ENCODE results near the gene MN1.

MN1 gene

DNA sequence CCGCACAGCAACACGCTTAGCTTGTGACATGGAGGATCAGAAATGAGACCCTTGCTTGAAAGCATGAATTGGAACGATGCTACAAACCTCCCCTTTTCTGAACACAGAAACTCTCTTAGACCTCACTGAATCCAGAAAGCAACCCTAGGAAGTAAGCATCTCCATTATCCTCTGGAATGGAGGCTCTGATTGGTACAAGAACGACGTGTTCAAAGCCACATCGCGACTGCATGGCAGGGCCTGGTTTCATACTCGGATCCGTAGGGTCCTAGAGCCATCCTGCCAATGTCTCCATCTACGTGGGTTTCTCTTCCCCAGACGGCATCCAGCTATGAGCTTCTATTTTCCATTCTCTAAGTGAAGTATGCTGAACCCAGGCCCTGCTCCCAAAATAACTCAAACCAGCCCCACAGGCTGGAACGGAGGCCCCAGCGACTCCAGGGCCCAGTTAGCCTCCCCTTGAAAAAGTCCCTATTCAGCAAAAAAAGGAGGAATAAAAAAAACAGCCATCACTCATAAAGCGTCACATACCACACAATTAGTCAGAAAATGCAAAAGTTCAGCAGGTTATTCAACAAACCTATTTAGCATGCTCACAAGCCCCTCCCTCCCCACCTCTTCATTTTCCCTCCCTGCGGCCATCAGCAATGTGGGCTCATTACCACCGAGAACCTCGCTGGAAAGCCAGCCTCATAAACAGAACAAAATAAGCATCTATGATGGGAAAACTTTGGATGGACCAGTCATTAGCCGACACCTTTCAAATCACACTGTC lies 7.1 kb upstream of the MN1 start:
- H3K27ac ChIP-seq (ENCODE audit: low read depth, low read length), result no peak overlapping the region
- H2BK15ac ChIP-seq (replicated peaks; ENCODE audit: low read depth), result no peak overlapping the region
- H2BK120ac ChIP-seq (ENCODE audit: low read depth, low read length), result no peak overlapping the region
- no peaks in the 10 kb centered on the region for H3K27me3 ChIP-seq (ENCODE audit: insufficient read depth, low read length, poor library complexity)
- peaks cover 16% of the 10 kb centered on the region for H3K4me1 ChIP-seq (ENCODE audit: control insufficient read depth, low read depth, low read length)
- no peak overlapping the region for H3K4me2 ChIP-seq (ENCODE audit: low read length)
- no peaks in the 10 kb centered on the region for H3K36me3 ChIP-seq (ENCODE audit: control insufficient read depth, insufficient read depth, low read length)
- H3K4me3 ChIP-seq (ENCODE audit: low read length), result no peak overlapping the region
- no peak for DNase-seq
- H3K23ac ChIP-seq (ENCODE audit: low read length), result no peak overlapping the region
- H3K4ac ChIP-seq (ENCODE audit: low read depth, low read length), result no peak overlapping the region
- H3K56ac ChIP-seq (ENCODE audit: low read length), result no peak overlapping the region
- no peak overlapping the region for H3K18ac ChIP-seq (ENCODE audit: low read length)
- no CpG with 5 or more reads among the region's 18 CpGs for WGBS (ENCODE audit: extremely low coverage, insufficient coverage, low lambda C conversion rate)
- no peak overlapping the region for H4K8ac ChIP-seq (ENCODE audit: low read depth, low read length)
- no peak overlapping the region for H4K5ac ChIP-seq (ENCODE audit: low read length)
- H2BK5ac ChIP-seq (ENCODE audit: low read length), result no peak overlapping the region
- no peaks in the 10 kb centered on the region for H3K79me2 ChIP-seq (ENCODE audit: control insufficient read depth, insufficient read depth, low read length)
- H3K9ac ChIP-seq (ENCODE audit: low read length), result no peak overlapping the region
- no peaks in the 10 kb centered on the region for H3K79me1 ChIP-seq (ENCODE audit: low read length)
- H2AK5ac ChIP-seq (ENCODE audit: low read length), result no peak overlapping the region

DNA sequence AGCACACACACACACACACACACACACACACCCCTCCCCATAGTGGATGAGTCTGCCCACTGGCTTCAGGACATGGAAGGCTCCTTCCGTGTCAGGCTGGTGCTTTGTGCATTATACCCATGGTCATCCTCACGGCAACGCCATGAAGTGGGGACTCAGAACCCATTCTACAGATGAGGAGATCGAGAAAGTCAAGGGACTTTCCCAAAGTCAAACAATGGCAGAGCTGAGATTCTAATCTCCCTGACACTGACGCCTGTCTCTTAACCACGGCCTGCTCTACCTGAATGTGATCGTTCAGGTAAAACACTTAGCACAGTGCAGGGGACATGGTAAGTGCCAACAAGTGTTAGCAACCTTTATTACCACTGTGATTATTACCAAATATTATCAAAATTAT lies 4.3 kb upstream of the MN1 start:
- H3K23ac ChIP-seq (ENCODE audit: low read length), result no peak overlapping the region
- H3K79me2 ChIP-seq (ENCODE audit: control insufficient read depth, insufficient read depth, low read length), result no peaks in the 10 kb centered on the region
- peaks cover 12% of the 10 kb centered on the region for H3K4me1 ChIP-seq (ENCODE audit: control insufficient read depth, low read depth, low read length)
- no peak overlapping the region for H3K9ac ChIP-seq (ENCODE audit: low read length)
- no CpG with 5 or more reads among the region's 7 CpGs for WGBS (ENCODE audit: extremely low coverage, insufficient coverage, low lambda C conversion rate)
- H3K27ac ChIP-seq (ENCODE audit: low read depth, low read length), result no peak overlapping the region
- no peak overlapping the region for H3K4me2 ChIP-seq (ENCODE audit: low read length)
- no peak overlapping the region for H4K5ac ChIP-seq (ENCODE audit: low read length)
- H2AK5ac ChIP-seq (ENCODE audit: low read length), result no peak overlapping the region
- H3K18ac ChIP-seq (ENCODE audit: low read length), result no peak overlapping the region
- peaks cover 2% of the 10 kb centered on the region for H3K27me3 ChIP-seq (ENCODE audit: insufficient read depth, low read length, poor library complexity)
- no peak overlapping the region for H2BK5ac ChIP-seq (ENCODE audit: low read length)
- H2BK120ac ChIP-seq (ENCODE audit: low read depth, low read length), result no peak overlapping the region
- no peaks in the 10 kb centered on the region for H3K79me1 ChIP-seq (ENCODE audit: low read length)
- no peak overlapping the region for H4K8ac ChIP-seq (ENCODE audit: low read depth, low read length)
- H3K4me3 ChIP-seq (ENCODE audit: low read length), result no peak overlapping the region
- H2BK15ac ChIP-seq (replicated peaks; ENCODE audit: low read depth), result no peak overlapping the region
- DNase-seq, result no peak
- no peak overlapping the region for H3K56ac ChIP-seq (ENCODE audit: low read length)
- H3K36me3 ChIP-seq (ENCODE audit: control insufficient read depth, insufficient read depth, low read length), result no peaks in the 10 kb centered on the region
- H3K4ac ChIP-seq (ENCODE audit: low read depth, low read length), result no peak overlapping the region

DNA sequence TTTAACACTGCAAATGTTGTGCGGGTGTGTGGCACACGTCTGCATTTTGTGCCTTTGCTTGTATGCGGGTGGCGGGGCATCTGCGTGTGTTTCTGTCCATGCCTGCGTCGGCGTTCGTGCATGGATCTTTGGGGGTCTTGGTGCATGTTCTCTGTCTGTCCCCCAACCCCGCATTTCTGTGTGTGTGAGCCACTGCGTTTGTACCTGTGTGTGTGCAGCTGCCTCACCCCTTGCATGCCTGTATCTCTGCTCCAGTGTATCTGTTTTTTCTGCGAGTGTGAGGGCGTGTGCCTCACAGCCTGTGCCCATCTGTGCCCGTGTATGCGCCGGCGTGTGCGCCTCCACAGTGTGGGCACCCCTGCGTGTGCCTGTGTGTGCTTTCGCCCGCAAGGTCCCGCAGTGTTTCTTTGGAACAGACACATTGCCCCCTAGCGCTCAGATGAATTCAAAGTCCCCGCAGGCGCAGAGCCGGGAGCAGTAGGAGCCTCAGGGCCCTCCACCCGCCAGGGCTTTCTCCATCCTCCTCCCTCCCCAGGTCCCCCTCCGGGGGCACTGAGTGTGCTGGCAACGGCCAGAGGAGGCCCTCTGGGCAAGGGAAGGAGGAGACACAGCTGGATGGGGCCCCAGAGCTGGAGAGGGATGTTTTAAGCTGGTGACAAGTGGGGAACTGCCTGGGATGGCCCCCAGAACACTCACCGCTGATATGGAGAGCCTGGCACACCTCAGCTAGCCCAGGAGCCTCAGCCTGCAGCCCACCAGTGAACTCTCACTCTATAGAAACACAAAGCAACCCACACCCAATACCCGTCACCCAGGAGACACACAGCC lies 3.1 kb upstream of the MN1 start:
- Histone ChIP-seq H3K27me3 (ENCODE audit: insufficient read depth, low read length, poor library complexity) (peaks cover 10% of the 10 kb centered on the region), H3K27ac (ENCODE audit: low read depth, low read length) (no peak overlapping the region), H4K8ac (ENCODE audit: low read depth, low read length) (no peak overlapping the region), H3K18ac (ENCODE audit: low read length) (no peak overlapping the region), H3K4ac (ENCODE audit: low read depth, low read length) (no peak overlapping the region), H3K9ac (ENCODE audit: low read length) (peak overlapping the region; percentile 13), H2BK120ac (ENCODE audit: low read depth, low read length) (no peak overlapping the region), H3K4me3 (ENCODE audit: low read length) (no peak overlapping the region), H3K23ac (ENCODE audit: low read length) (peak overlapping the region; percentile 68), H2BK15ac (replicated peaks; ENCODE audit: low read depth) (no peak overlapping the region), H3K79me2 (ENCODE audit: control insufficient read depth, insufficient read depth, low read length) (no peaks in the 10 kb centered on the region), H3K56ac (ENCODE audit: low read length) (peak overlapping the region; percentile 40), H3K4me1 (ENCODE audit: control insufficient read depth, low read depth, low read length) (peaks cover 9% of the 10 kb centered on the region), H3K79me1 (ENCODE audit: low read length) (no peaks in the 10 kb centered on the region), H2AK5ac (ENCODE audit: low read length) (peak overlapping the region; percentile 94), H4K5ac (ENCODE audit: low read length) (no peak overlapping the region), H3K4me2 (ENCODE audit: low read length) (peak overlapping the region; percentile 25), H3K36me3 (ENCODE audit: control insufficient read depth, insufficient read depth, low read length) (no peaks in the 10 kb centered on the region), H2BK5ac (ENCODE audit: low read length) (no peak overlapping the region)
- WGBS (ENCODE audit: extremely low coverage, insufficient coverage, low lambda C conversion rate), result no CpG with 5 or more reads among the region's 31 CpGs
- DNase-seq, result peak; percentile 72

DNA sequence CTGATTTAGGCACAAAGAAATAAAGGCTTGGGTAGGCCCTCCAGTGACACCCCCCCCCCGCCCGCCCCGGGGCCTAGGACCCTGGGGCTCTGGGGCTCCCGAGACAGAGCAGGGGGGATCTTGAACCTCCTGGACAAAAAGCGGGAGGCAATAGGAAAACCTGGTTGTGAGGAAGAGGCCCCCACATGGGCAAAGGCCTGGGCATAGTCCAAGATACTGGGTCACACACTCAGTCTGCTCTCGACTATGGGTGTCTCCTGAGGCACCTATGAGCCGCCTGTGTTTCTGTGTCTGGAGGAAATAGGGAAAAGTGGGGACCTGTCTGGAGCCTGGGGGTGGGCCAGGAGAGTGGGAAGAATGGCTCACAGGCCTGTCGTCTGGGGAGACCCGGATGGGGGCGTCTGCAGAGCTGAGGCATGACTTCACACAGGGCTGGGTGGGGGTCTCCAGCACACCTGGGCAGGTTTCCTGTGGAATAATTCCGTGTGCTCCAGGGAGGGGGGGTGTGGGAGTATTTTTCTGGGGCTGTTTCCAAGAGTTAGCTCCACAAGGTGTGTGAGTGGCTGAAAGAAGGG lies 2.4 kb upstream of the MN1 start:
- peaks cover 7% of the 10 kb centered on the region for H3K4me1 ChIP-seq (ENCODE audit: control insufficient read depth, low read depth, low read length)
- H3K56ac ChIP-seq (ENCODE audit: low read length), result no peak overlapping the region
- WGBS (ENCODE audit: extremely low coverage, insufficient coverage, low lambda C conversion rate), result no CpG with 5 or more reads among the region's 11 CpGs
- H2BK5ac ChIP-seq (ENCODE audit: low read length), result no peak overlapping the region
- no peak overlapping the region for H3K4ac ChIP-seq (ENCODE audit: low read depth, low read length)
- H2BK120ac ChIP-seq (ENCODE audit: low read depth, low read length), result no peak overlapping the region
- H3K23ac ChIP-seq (ENCODE audit: low read length), result no peak overlapping the region
- H2AK5ac ChIP-seq (ENCODE audit: low read length), result no peak overlapping the region
- H3K4me3 ChIP-seq (ENCODE audit: low read length), result no peak overlapping the region
- H3K9ac ChIP-seq (ENCODE audit: low read length), result no peak overlapping the region
- H4K5ac ChIP-seq (ENCODE audit: low read length), result no peak overlapping the region
- H3K79me2 ChIP-seq (ENCODE audit: control insufficient read depth, insufficient read depth, low read length), result no peaks in the 10 kb centered on the region
- no peaks in the 10 kb centered on the region for H3K79me1 ChIP-seq (ENCODE audit: low read length)
- H3K4me2 ChIP-seq (ENCODE audit: low read length), result no peak overlapping the region
- peaks cover 16% of the 10 kb centered on the region for H3K27me3 ChIP-seq (ENCODE audit: insufficient read depth, low read length, poor library complexity)
- no peak overlapping the region for H2BK15ac ChIP-seq (replicated peaks; ENCODE audit: low read depth)
- no peak overlapping the region for H3K27ac ChIP-seq (ENCODE audit: low read depth, low read length)
- no peak overlapping the region for H4K8ac ChIP-seq (ENCODE audit: low read depth, low read length)
- no peaks in the 10 kb centered on the region for H3K36me3 ChIP-seq (ENCODE audit: control insufficient read depth, insufficient read depth, low read length)
- DNase-seq, result no peak
- peak overlapping the region; percentile 28 for H3K18ac ChIP-seq (ENCODE audit: low read length)

DNA sequence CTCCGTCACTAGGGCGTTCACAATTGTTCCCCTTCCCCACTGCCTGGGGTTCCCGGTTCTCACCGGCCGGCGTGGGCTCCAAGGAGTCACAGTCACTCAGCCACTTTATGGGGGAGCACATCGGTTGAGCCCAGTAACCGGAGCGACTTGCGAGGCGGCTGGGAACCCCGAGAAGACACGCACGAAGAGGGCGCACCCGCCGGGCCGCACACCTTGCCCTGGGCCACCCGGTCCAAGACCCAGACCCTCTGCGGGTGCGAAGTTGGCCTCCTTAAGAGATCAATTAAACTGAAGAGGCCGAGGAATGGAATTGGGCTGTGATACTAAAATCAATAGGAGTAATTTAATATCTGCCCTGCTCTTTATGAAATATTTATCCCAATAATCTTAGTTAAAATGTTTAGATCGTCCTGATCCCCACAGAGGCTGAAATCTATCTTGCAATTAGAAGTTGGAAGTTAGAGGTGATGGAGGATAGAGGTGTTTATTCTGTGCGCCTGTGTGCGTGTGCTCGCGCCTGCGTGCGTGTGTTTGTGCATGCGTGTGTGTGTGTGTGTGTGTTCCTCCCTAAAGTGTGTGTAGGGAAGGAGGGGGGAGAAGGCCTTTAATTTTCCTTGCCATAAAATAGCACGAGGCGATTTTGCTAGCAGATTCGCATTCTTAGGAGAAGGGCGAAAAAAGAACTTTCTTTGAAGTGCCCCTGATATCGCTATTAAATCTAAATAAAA lies 954 bp upstream of the MN1 start:
- H3K27ac ChIP-seq (ENCODE audit: low read depth, low read length), result no peak overlapping the region
- H3K27me3 ChIP-seq (ENCODE audit: insufficient read depth, low read length, poor library complexity), result peaks cover 29% of the 10 kb centered on the region
- WGBS (ENCODE audit: extremely low coverage, insufficient coverage, low lambda C conversion rate), result no CpG with 5 or more reads among the region's 35 CpGs
- H3K4me2 ChIP-seq (ENCODE audit: low read length), result peak overlapping the region; percentile 87
- H4K5ac ChIP-seq (ENCODE audit: low read length), result no peak overlapping the region
- H3K4ac ChIP-seq (ENCODE audit: low read depth, low read length), result peak overlapping the region; percentile 70
- H3K18ac ChIP-seq (ENCODE audit: low read length), result peak overlapping the region; percentile 61
- peaks cover 7% of the 10 kb centered on the region for H3K4me1 ChIP-seq (ENCODE audit: control insufficient read depth, low read depth, low read length)
- peak overlapping the region; percentile 75 for H3K9ac ChIP-seq (ENCODE audit: low read length)
- peak overlapping the region; percentile 49 for H3K4me3 ChIP-seq (ENCODE audit: low read length)
- H2AK5ac ChIP-seq (ENCODE audit: low read length), result no peak overlapping the region
- H2BK15ac ChIP-seq (replicated peaks; ENCODE audit: low read depth), result no peak overlapping the region
- H3K56ac ChIP-seq (ENCODE audit: low read length), result peak overlapping the region; percentile 93
- DNase-seq, result no peak
- H3K23ac ChIP-seq (ENCODE audit: low read length), result peak overlapping the region; percentile 45
- no peaks in the 10 kb centered on the region for H3K79me1 ChIP-seq (ENCODE audit: low read length)
- H3K79me2 ChIP-seq (ENCODE audit: control insufficient read depth, insufficient read depth, low read length), result no peaks in the 10 kb centered on the region
- peak overlapping the region; percentile 30 for H2BK120ac ChIP-seq (ENCODE audit: low read depth, low read length)
- H4K8ac ChIP-seq (ENCODE audit: low read depth, low read length), result no peak overlapping the region
- no peaks in the 10 kb centered on the region for H3K36me3 ChIP-seq (ENCODE audit: control insufficient read depth, insufficient read depth, low read length)
- H2BK5ac ChIP-seq (ENCODE audit: low read length), result no peak overlapping the region
